22Rv1 (cell line): ENCODE results near the gene GAB2.

Source experiments
- ZFX ChIP-seq: fragments of 450-650 bp; IDR thresholded peaks from 2 replicates; pipeline ENCODE4 v1.6.1; 2017; ENCODE audit warnings: antibody characterized with exemption, borderline replicate concordance
- TF ChIP-seq, protein P1 (sequence below): fragments of 450-650 bp; IDR thresholded peaks from 2 replicates; pipeline ENCODE4 v1.5.1; 2017; ENCODE audit warnings: mild to moderate bottlenecking

DNA sequence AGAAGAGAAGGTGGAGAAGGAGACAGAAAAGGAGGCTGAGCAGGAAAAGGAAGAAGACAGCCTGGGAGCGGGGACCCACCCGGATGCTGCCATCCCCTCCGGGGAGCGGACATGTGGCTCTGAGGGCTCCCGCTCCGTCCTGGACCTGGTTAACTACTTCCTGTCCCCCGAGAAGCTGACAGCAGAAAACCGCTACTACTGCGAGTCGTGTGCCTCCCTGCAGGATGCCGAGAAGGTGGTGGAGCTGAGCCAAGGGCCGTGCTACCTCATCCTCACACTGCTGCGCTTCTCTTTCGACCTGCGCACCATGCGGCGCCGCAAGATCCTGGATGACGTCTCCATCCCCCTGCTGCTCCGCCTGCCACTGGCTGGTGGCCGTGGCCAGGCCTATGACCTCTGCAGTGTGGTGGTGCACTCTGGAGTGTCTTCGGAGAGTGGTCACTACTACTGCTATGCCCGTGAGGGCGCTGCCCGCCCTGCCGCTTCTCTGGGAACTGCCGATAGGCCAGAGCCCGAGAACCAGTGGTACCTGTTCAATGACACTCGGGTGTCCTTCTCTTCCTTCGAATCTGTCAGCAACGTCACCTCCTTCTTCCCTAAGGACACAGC, 207.5 kb downstream of the GAB2 start:
- TF ChIP-seq, protein P1, sequence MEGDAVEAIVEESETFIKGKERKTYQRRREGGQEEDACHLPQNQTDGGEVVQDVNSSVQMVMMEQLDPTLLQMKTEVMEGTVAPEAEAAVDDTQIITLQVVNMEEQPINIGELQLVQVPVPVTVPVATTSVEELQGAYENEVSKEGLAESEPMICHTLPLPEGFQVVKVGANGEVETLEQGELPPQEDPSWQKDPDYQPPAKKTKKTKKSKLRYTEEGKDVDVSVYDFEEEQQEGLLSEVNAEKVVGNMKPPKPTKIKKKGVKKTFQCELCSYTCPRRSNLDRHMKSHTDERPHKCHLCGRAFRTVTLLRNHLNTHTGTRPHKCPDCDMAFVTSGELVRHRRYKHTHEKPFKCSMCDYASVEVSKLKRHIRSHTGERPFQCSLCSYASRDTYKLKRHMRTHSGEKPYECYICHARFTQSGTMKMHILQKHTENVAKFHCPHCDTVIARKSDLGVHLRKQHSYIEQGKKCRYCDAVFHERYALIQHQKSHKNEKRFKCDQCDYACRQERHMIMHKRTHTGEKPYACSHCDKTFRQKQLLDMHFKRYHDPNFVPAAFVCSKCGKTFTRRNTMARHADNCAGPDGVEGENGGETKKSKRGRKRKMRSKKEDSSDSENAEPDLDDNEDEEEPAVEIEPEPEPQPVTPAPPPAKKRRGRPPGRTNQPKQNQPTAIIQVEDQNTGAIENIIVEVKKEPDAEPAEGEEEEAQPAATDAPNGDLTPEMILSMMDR: no peak
- TF ChIP-seq ZFX: no peak
